Kidney epithelial cell (primary cell): Measurements from ENCODE around the gene EYA4. TPM values are rescaled to one million over a fixed set of nuclear protein-coding genes. Genes with fewer than 3 reads are reported as not detected.

Source experiments
- DNase-seq: peaks from one replicate; pipeline ENCODE4 v3.0.0-alpha.2; 2010; ENCODE audit warnings: low read depth
- H3K27me3 ChIP-seq: 2 replicates; pipeline ENCODE4 v1.6.0; 2011; ENCODE audit warnings: low read length; ENCODE audit not compliant: control insufficient read depth, insufficient read depth
- H3K36me3 ChIP-seq: 2 replicates; pipeline ENCODE4 v1.5.1; 2011; ENCODE audit warnings: low read length; ENCODE audit not compliant: control insufficient read depth, insufficient read depth
- H3K4me3 ChIP-seq: 2 replicates; pipeline ENCODE4 v1.5.1; 2011; ENCODE audit warnings: low read depth, mild to moderate bottlenecking, control low read depth, low read length
- CTCF ChIP-seq: IDR thresholded peaks from 2 replicates; pipeline ENCODE4 v1.5.1; 2011; ENCODE audit warnings: mild to moderate bottlenecking, moderate library complexity, low read length, control low read depth, inconsistent platforms; ENCODE audit not compliant: insufficient read depth, poor library complexity, severe bottlenecking
- total RNA-seq: library from RNA; depleted of rRNA; stranded (reverse); fragments of >200 nt; gene quantifications from 2 replicates; pipeline ENCODE4 v1.2.3, GENCODE V29; 2015

Gene EYA4
- total RNA-seq, 1 donor from 2014 or later, result 0.58 TPM

- no peaks in the 10 kb centered on the region for H3K36me3 ChIP-seq
- no peak overlapping the region for H3K4me3 ChIP-seq
- TF ChIP-seq CTCF, result no peak
- no peaks in the 10 kb centered on the region for H3K27me3 ChIP-seq
- DNase-seq, result no peak
Observed at GRCh38 chr6:133262804-133263203, 21.6 kb downstream of the EYA4 start.

- no peak for TF ChIP-seq CTCF
- Histone ChIP-seq H3K36me3 (no peaks in the 10 kb centered on the region), H3K27me3 (no peaks in the 10 kb centered on the region), H3K4me3 (no peak overlapping the region)
- DNase-seq, result no peak
Observed at GRCh38 chr6:133265066-133265465, 23.9 kb downstream of the EYA4 start.

GRCh38 chr6:133266186-133266585 is 25.0 kb downstream of the EYA4 start:
- H3K27me3 ChIP-seq, result no peaks in the 10 kb centered on the region
- no peak overlapping the region for H3K4me3 ChIP-seq
- DNase-seq, result no peak
- no peak for TF ChIP-seq CTCF
- H3K36me3 ChIP-seq, result no peaks in the 10 kb centered on the region

- TF ChIP-seq CTCF, result no peak
- Histone ChIP-seq H3K27me3 (no peaks in the 10 kb centered on the region), H3K36me3 (no peaks in the 10 kb centered on the region), H3K4me3 (no peak overlapping the region)
- DNase-seq, result no peak
Observed at GRCh38 chr6:133268621-133269020, 27.5 kb downstream of the EYA4 start.

GRCh38 chr6:133274813-133275212 is 33.7 kb downstream of the EYA4 start:
- H3K27me3 ChIP-seq, result no peaks in the 10 kb centered on the region
- no peak for DNase-seq
- no peak overlapping the region for H3K4me3 ChIP-seq
- no peak for TF ChIP-seq CTCF
- H3K36me3 ChIP-seq, result no peaks in the 10 kb centered on the region

- TF ChIP-seq CTCF, result no peak
- H3K4me3 ChIP-seq, result no peak overlapping the region
- no peak for DNase-seq
- no peaks in the 10 kb centered on the region for H3K27me3 ChIP-seq
- no peaks in the 10 kb centered on the region for H3K36me3 ChIP-seq
Observed at GRCh38 chr6:133275213-133275612, 34.1 kb downstream of the EYA4 start.
